Stomach (tissue), 9 donors: ENCODE results near the gene ARHGAP24. TPM values are rescaled to one million over a fixed set of nuclear protein-coding genes. Genes with fewer than 3 reads are reported as not detected.

ENCODE experiments used
- DNase-seq, 2 donors: peaks; one replicate each; pipeline versions ENCODE4 v3.0.0 to v3.0.0-alpha.2; 2013 to 2019
- H3K27ac ChIP-seq, 5 donors: fragments of 200-600 bp in 4 of 5; sonication (generic) in 4 of 5; one replicate each; pipeline ENCODE4 v1.5.1; 2013 to 2019; ENCODE audit warnings: mild to moderate bottlenecking in 1 of 5, moderate library complexity in 1 of 5
- H3K27me3 ChIP-seq, 3 donors: fragments of 200-600 bp; sonication (generic); one replicate each; pipeline ENCODE4 v1.5.1; 2017 to 2019; ENCODE audit warnings: mixed run types in 1 of 3
- H3K36me3 ChIP-seq, 4 donors: fragments of 200-600 bp; sonication (generic); 1 replicate in 3 of 4; 2 replicates in 1 of 4; pipeline ENCODE4 v1.5.1; 2016 to 2019
- H3K4me1 ChIP-seq, 4 donors: fragments of 200-600 bp; sonication (generic); one replicate each; pipeline ENCODE4 v1.5.1; 2016 to 2019
- H3K4me3 ChIP-seq, 4 donors: fragments of 200-600 bp; sonication (generic) in 3 of 4; one replicate each; pipeline ENCODE4 v1.5.1; 2016 to 2019; ENCODE audit warnings: mild to moderate bottlenecking in 1 of 4
- H3K9me3 ChIP-seq, 4 donors: fragments of 200-600 bp; sonication (generic); one replicate each; pipeline ENCODE4 v1.5.1; 2016 to 2019
- EP300 ChIP-seq: sonication (generic); formaldehyde crosslinking; IDR thresholded peaks from one replicate; pipeline ENCODE4 v1.6.1; 2017; ENCODE audit warnings: antibody characterized with exemption
- POLR2A ChIP-seq, 4 donors: fragments of 450-650 bp; IDR thresholded peaks; one replicate each; pipeline ENCODE4 v1.6.1; 2016; ENCODE audit warnings: antibody characterized with exemption in 4 of 4, control low read depth in 2 of 4, mild to moderate bottlenecking in 1 of 4, moderate library complexity in 1 of 4
- POLR2AphosphoS5 ChIP-seq, 3 donors: sonication (generic); formaldehyde crosslinking; IDR thresholded peaks; one replicate each; pipeline ENCODE4 v1.6.1; 2016; ENCODE audit warnings: antibody characterized with exemption in 3 of 3
- WGBS, 5 donors: extraction: QIAGEN DNeasy Blood & Tissue Kit in 3 of 5; methylation state at CpG; one replicate each; pipeline versions ENCODE4 v1.1.5 to v1.1.7; 2013 to 2018; 5-methylcytosine and 5-hydroxymethylcytosine counted together
- intact Hi-C: fragments of 100-400 bp; cut with DNase I; formaldehyde crosslinking; loops from one replicate; pipeline ENCODE4 v1.15.1; 2023; ENCODE audit warnings: low total_unique reads
- polyA plus RNA-seq, 3 donors: library from polyadenylated mRNA; stranded (reverse); fragments of 200-250 nt; gene quantifications; one replicate each; pipeline ENCODE4 v1.2.3, GENCODE V29; 2013
- total RNA-seq, 5 donors: library from RNA; depleted of rRNA; stranded (reverse); fragments of >200 nt; gene quantifications; one replicate each; pipeline versions ENCODE4 v1.1.0 to v1.2.3, GENCODE V29; 2014 to 2016
- TF ChIP-seq, protein P1 (sequence below), 7 experiments: fragments of 450-650 bp in 4 of 7; fragments of 200-600 bp in 3 of 7; sonication (generic) in 3 of 7; IDR thresholded peaks; one replicate each; pipeline ENCODE4 v1.5.1; 2016 to 2019; ENCODE audit warnings: antibody characterized with exemption in 7 of 7, control low read depth in 2 of 7, mild to moderate bottlenecking in 1 of 7
- donor health status: healthy with polysubstance abuse.
- donor health status: Bipolar disorder and iron deficiency.
- donor health status: healthy.

Gene ARHGAP24
- total and polyA plus RNA-seq, 8 donors, result 6.4 to 152 (median 33.5) TPM

- TF ChIP-seq EP300 (no peak), POLR2A (IDR thresholded peaks at IDR 0.05) (no peak), POLR2AphosphoS5 (IDR thresholded peaks at IDR 0.05) (no peak)
- TF ChIP-seq, protein P1, sequence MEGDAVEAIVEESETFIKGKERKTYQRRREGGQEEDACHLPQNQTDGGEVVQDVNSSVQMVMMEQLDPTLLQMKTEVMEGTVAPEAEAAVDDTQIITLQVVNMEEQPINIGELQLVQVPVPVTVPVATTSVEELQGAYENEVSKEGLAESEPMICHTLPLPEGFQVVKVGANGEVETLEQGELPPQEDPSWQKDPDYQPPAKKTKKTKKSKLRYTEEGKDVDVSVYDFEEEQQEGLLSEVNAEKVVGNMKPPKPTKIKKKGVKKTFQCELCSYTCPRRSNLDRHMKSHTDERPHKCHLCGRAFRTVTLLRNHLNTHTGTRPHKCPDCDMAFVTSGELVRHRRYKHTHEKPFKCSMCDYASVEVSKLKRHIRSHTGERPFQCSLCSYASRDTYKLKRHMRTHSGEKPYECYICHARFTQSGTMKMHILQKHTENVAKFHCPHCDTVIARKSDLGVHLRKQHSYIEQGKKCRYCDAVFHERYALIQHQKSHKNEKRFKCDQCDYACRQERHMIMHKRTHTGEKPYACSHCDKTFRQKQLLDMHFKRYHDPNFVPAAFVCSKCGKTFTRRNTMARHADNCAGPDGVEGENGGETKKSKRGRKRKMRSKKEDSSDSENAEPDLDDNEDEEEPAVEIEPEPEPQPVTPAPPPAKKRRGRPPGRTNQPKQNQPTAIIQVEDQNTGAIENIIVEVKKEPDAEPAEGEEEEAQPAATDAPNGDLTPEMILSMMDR (IDR thresholded peaks at IDR 0.05), result no peak
- WGBS, 5 donors, result 69 to 84% (median 77%) methylated on average over 2 of the region's 2 CpGs
- Histone ChIP-seq H3K36me3 (peaks cover 0 to 15% (median 13%) of the 10 kb centered on the region in 4 donors), H3K4me3 (no peak overlapping the region), H3K27me3 (no peaks in the 10 kb centered on the region), H3K4me1 (no peaks in the 10 kb centered on the region), H3K9me3 (no peaks in the 10 kb centered on the region), H3K27ac (no peak overlapping the region)
- intact Hi-C loops, result no loop called here
- DNase-seq, result no peak
Observed at GRCh38 chr4:86004030-86004429, 529.1 kb downstream of the ARHGAP24 start.

GRCh38 chr4:86006057-86006456 lies 531.1 kb downstream of the ARHGAP24 start:
- intact Hi-C loops, result no loop called here

GRCh38 chr4:86007042-86007441 lies 532.1 kb downstream of the ARHGAP24 start:
- TF ChIP-seq EP300 (no peak), POLR2AphosphoS5 (IDR thresholded peaks at IDR 0.05) (no peak), POLR2A (IDR thresholded peaks at IDR 0.05) (no peak)
- TF ChIP-seq, protein P1 (IDR thresholded peaks at IDR 0.05), result no peak
- H3K36me3 ChIP-seq, result peaks cover 0 to 4% (median 0%) of the 10 kb centered on the region in 4 donors
- no peaks in the 10 kb centered on the region for H3K9me3 ChIP-seq
- intact Hi-C loops, result no loop called here
- DNase-seq, result no peak
- H3K27ac ChIP-seq, result no peak overlapping the region
- WGBS, 5 donors, result 90 to 97% (median 95%) methylated on average over 6 of the region's 6 CpGs
- H3K27me3 ChIP-seq, result no peaks in the 10 kb centered on the region
- H3K4me1 ChIP-seq, result peaks cover 0 to 10% (median 0%) of the 10 kb centered on the region in 4 donors
- H3K4me3 ChIP-seq, result no peak overlapping the region

More at GRCh38 chr4:86006057-86006456, 531.1 kb downstream of the ARHGAP24 start:
- Histone ChIP-seq H3K36me3 (peaks cover 0 to 9% (median 6%) of the 10 kb centered on the region in 4 donors), H3K9me3 (no peaks in the 10 kb centered on the region), H3K4me3 (no peak overlapping the region), H3K27ac (no peak overlapping the region), H3K4me1 (peaks cover 0 to 1% (median 0%) of the 10 kb centered on the region in 4 donors), H3K27me3 (no peaks in the 10 kb centered on the region)
- TF ChIP-seq POLR2AphosphoS5 (IDR thresholded peaks at IDR 0.05) (no peak), POLR2A (IDR thresholded peaks at IDR 0.05) (no peak), EP300 (no peak)
- TF ChIP-seq, protein P1 (IDR thresholded peaks at IDR 0.05), result no peak
- DNase-seq, result no peak

- TF ChIP-seq POLR2A (IDR thresholded peaks at IDR 0.05) (no peak), EP300 (no peak), POLR2AphosphoS5 (IDR thresholded peaks at IDR 0.05) (no peak)
- H3K36me3 ChIP-seq, result no peaks in the 10 kb centered on the region
- H3K4me1 ChIP-seq, result peaks cover 0 to 23% (median 3%) of the 10 kb centered on the region in 4 donors
- no peak overlapping the region for H3K27ac ChIP-seq
- H3K27me3 ChIP-seq, result no peaks in the 10 kb centered on the region
- 56 to 85% (median 69%) methylated on average over 1 of the region's 1 CpG for WGBS, 5 donors
- no peaks in the 10 kb centered on the region for H3K9me3 ChIP-seq
- no peak for DNase-seq
- intact Hi-C loops, result no loop called here
- no peak overlapping the region for H3K4me3 ChIP-seq
Observed at GRCh38 chr4:86011117-86011516, 536.2 kb downstream of the ARHGAP24 start.

DNA sequence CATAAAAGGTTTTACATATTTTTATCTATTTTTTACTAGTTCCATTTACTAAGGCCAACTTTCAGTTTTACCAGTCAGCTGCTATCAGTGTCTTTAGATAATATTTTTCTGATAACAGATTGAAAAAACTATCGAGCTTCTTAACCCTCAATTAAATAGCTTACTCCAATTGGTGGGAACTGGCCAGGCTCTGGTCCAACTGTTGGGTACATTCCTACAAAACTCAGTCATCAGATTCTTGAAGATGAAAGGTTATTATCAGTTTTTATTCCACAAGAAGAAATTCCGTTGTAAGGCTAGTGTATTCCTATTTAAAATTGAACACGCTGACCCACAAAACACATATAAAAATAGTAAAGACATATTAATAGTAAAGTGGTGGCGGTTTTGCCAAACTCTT lies 538.7 kb downstream of the ARHGAP24 start:
- H3K36me3 ChIP-seq, result peaks cover 0 to 13% (median 0%) of the 10 kb centered on the region in 4 donors
- no peak overlapping the region for H3K27ac ChIP-seq
- TF ChIP-seq POLR2A (IDR thresholded peaks at IDR 0.05), result no peak
- TF ChIP-seq POLR2AphosphoS5 (IDR thresholded peaks at IDR 0.05), result no peak
- TF ChIP-seq, protein P1 (IDR thresholded peaks at IDR 0.05), result no peak
- no peak for TF ChIP-seq EP300
- peaks cover 0 to 23% (median 3%) of the 10 kb centered on the region in 4 donors for H3K4me1 ChIP-seq
- H3K27me3 ChIP-seq, result no peaks in the 10 kb centered on the region
- DNase-seq, result no peak
- no peak overlapping the region for H3K4me3 ChIP-seq
- intact Hi-C loops, result no loop called here
- 58 to 67% (median 60%) methylated on average over 4 of the region's 4 CpGs for WGBS, 5 donors
- H3K9me3 ChIP-seq, result no peaks in the 10 kb centered on the region
